ENCODE measurements around the gene TYW1B. TPM values are rescaled to one million over a fixed set of nuclear protein-coding genes. Genes with fewer than 3 reads are reported as not detected.
"Not testable (repeated sequence)": the region's sequence is repeated elsewhere in the genome, so short reads cannot be mapped to it uniquely, and the experiment has no call there.

TYW1B gene
- total RNA-seq, 1 donor from 2014 or later, result 3.6 TPM

GRCh38 chr7:72823765-72824732 is 4.0 kb downstream of the TYW1B start:
- TF ChIP-seq CTCF (IDR thresholded peaks at IDR 0.05), result peak; percentile 53
- not testable (repeated sequence) for H3K27me3 Mint-ChIP-seq (ENCODE audit: insufficient read depth, low read depth); H3K4me3 ChIP-seq; H3K36me3 Mint-ChIP-seq; H4K20me1 ChIP-seq (ENCODE audit: low read depth); H3K4me2 ChIP-seq; H3K4me1 ChIP-seq; DNase-seq (ENCODE audit: low spot score); H3K27ac Mint-ChIP-seq; H3K4me1 Mint-ChIP-seq; H2AFZ ChIP-seq (replicated peaks); H3K4me3 Mint-ChIP-seq; H3K9me3 Mint-ChIP-seq; H3K27me3 ChIP-seq; H3K36me3 ChIP-seq; H3K9me3 ChIP-seq (ENCODE audit: low read depth); H3K27ac ChIP-seq; H3K9ac ChIP-seq
- peaks cover 14% of the 10 kb centered on the region for H3F3A ChIP-seq (ENCODE audit: low read depth)
- peaks cover 11% of the 10 kb centered on the region for H3K79me2 ChIP-seq (ENCODE audit: low read depth)

GRCh38 chr7:72822497-72822896 is 5.5 kb downstream of the TYW1B start:
- H3K9me3 ChIP-seq (ENCODE audit: low read depth); H3K4me3 Mint-ChIP-seq; H3K4me3 ChIP-seq; H3K27me3 ChIP-seq; H3K36me3 ChIP-seq; H3K36me3 Mint-ChIP-seq; H3K27me3 Mint-ChIP-seq (ENCODE audit: insufficient read depth, low read depth); H2AFZ ChIP-seq (replicated peaks); H3K9me3 Mint-ChIP-seq; H3K4me2 ChIP-seq; DNase-seq (ENCODE audit: low spot score); H3K4me1 Mint-ChIP-seq; H3K4me1 ChIP-seq; H4K20me1 ChIP-seq (ENCODE audit: low read depth); H3K27ac ChIP-seq; H3F3A ChIP-seq (ENCODE audit: low read depth); H3K9ac ChIP-seq: not testable (repeated sequence)
- peak overlapping the region; percentile 66 for H3K27ac Mint-ChIP-seq
- peaks cover 11% of the 10 kb centered on the region for H3K79me2 ChIP-seq (ENCODE audit: low read depth)

- H3K27me3 Mint-ChIP-seq (ENCODE audit: insufficient read depth, low read depth); H3K4me1 Mint-ChIP-seq; H3K36me3 Mint-ChIP-seq; H3K4me3 ChIP-seq; H3K79me2 ChIP-seq (ENCODE audit: low read depth); H3K27me3 ChIP-seq; H3K4me2 ChIP-seq; H3K9me3 Mint-ChIP-seq; H3K9ac ChIP-seq; H3K36me3 ChIP-seq; H2AFZ ChIP-seq (replicated peaks); H3K4me3 Mint-ChIP-seq; DNase-seq (ENCODE audit: low spot score); H3F3A ChIP-seq (ENCODE audit: low read depth); H3K27ac ChIP-seq; H3K4me1 ChIP-seq; H3K9me3 ChIP-seq (ENCODE audit: low read depth); H4K20me1 ChIP-seq (ENCODE audit: low read depth); H3K27ac Mint-ChIP-seq: not testable (repeated sequence)
These were observed 9.2 kb downstream of the TYW1B start for GRCh38 chr7:72818663-72819361.

- H3K36me3 Mint-ChIP-seq; H3F3A ChIP-seq (ENCODE audit: low read depth); H3K27me3 Mint-ChIP-seq (ENCODE audit: insufficient read depth, low read depth); H3K4me2 ChIP-seq; H3K9me3 ChIP-seq (ENCODE audit: low read depth); H3K9me3 Mint-ChIP-seq; H3K79me2 ChIP-seq (ENCODE audit: low read depth); H4K20me1 ChIP-seq (ENCODE audit: low read depth); H3K4me3 Mint-ChIP-seq; H3K27ac Mint-ChIP-seq; H2AFZ ChIP-seq (replicated peaks); H3K27ac ChIP-seq; H3K4me1 Mint-ChIP-seq; H3K9ac ChIP-seq; DNase-seq (ENCODE audit: low spot score); H3K36me3 ChIP-seq; H3K4me1 ChIP-seq; H3K27me3 ChIP-seq; H3K4me3 ChIP-seq: not testable (repeated sequence)
These were observed 10.3 kb downstream of the TYW1B start for GRCh38 chr7:72817661-72818060.

- H3K36me3 Mint-ChIP-seq, result not testable (repeated sequence)
These were observed 11.4 kb downstream of the TYW1B start for GRCh38 chr7:72816370-72817157.

GRCh38 chr7:72810437-72810836 is 17.6 kb downstream of the TYW1B start:
- H3K27ac ChIP-seq; H4K20me1 ChIP-seq (ENCODE audit: low read depth); H3K4me3 ChIP-seq; H3K36me3 ChIP-seq; DNase-seq (ENCODE audit: low spot score); H3K27ac Mint-ChIP-seq; H3K4me3 Mint-ChIP-seq; H3F3A ChIP-seq (ENCODE audit: low read depth); H2AFZ ChIP-seq (replicated peaks); H3K27me3 ChIP-seq; H3K79me2 ChIP-seq (ENCODE audit: low read depth); H3K36me3 Mint-ChIP-seq; H3K9me3 Mint-ChIP-seq; H3K9me3 ChIP-seq (ENCODE audit: low read depth); H3K4me1 Mint-ChIP-seq; H3K9ac ChIP-seq; H3K27me3 Mint-ChIP-seq (ENCODE audit: insufficient read depth, low read depth); H3K4me2 ChIP-seq; H3K4me1 ChIP-seq: not testable (repeated sequence)

More at GRCh38 chr7:72816370-72817157, 11.4 kb downstream of the TYW1B start:
- not testable (repeated sequence) for H4K20me1 ChIP-seq (ENCODE audit: low read depth); H3K9ac ChIP-seq; H3K4me1 ChIP-seq; H3F3A ChIP-seq (ENCODE audit: low read depth); DNase-seq (ENCODE audit: low spot score); H3K27ac ChIP-seq; H3K9me3 ChIP-seq (ENCODE audit: low read depth); H3K4me1 Mint-ChIP-seq; H3K4me2 ChIP-seq; H3K4me3 Mint-ChIP-seq; H3K9me3 Mint-ChIP-seq; H3K27me3 Mint-ChIP-seq (ENCODE audit: insufficient read depth, low read depth); H3K4me3 ChIP-seq; H3K27ac Mint-ChIP-seq; H3K36me3 ChIP-seq; H3K27me3 ChIP-seq; H2AFZ ChIP-seq (replicated peaks); H3K79me2 ChIP-seq (ENCODE audit: low read depth)

- not testable (repeated sequence) for H3K4me2 ChIP-seq; H3K79me2 ChIP-seq (ENCODE audit: low read depth); H2AFZ ChIP-seq (replicated peaks); H3F3A ChIP-seq (ENCODE audit: low read depth); H3K4me3 Mint-ChIP-seq; H3K9me3 Mint-ChIP-seq; H3K4me1 Mint-ChIP-seq; H3K36me3 ChIP-seq; H4K20me1 ChIP-seq (ENCODE audit: low read depth); DNase-seq (ENCODE audit: low spot score); H3K4me1 ChIP-seq; H3K36me3 Mint-ChIP-seq; H3K9me3 ChIP-seq (ENCODE audit: low read depth); H3K27me3 ChIP-seq; H3K4me3 ChIP-seq; H3K27me3 Mint-ChIP-seq (ENCODE audit: insufficient read depth, low read depth); H3K27ac ChIP-seq; H3K27ac Mint-ChIP-seq; H3K9ac ChIP-seq
These were observed 19.5 kb downstream of the TYW1B start for GRCh38 chr7:72808511-72808910.
